K562 (cell line): ENCODE results near the gene TRIM71. TPM values are rescaled to one million over a fixed set of nuclear protein-coding genes. Genes with fewer than 3 reads are reported as not detected.

Source experiments
- ESRRB ChIP-seq: fragments of 250-450 bp; sonication (Bioruptor Pico); IDR thresholded peaks from 2 replicates; pipeline ENCODE4 v1.5.0; 2020; ENCODE audit warnings: mild to moderate bottlenecking, moderate library complexity, borderline replicate concordance
- EZH2 ChIP-seq: IDR thresholded peaks from 2 replicates; pipeline ENCODE4 v1.6.1; 2012; ENCODE audit warnings: low read depth, mild to moderate bottlenecking, inconsistent platforms, low read length, borderline replicate concordance
- FOXA3 ChIP-seq, 2 experiments: fragments of 450-650 bp in 1 of 2; sonication (generic) in 1 of 2; formaldehyde crosslinking; IDR thresholded peaks in 1 of 2; conservative IDR thresholded peaks in 1 of 2; 2 replicates each; pipeline versions ENCODE4 v1.4.0 to v1.8.0; 2020 to 2022; ENCODE audit warnings: mild to moderate bottlenecking in 2 of 2, missing genetic modification reagents in 1 of 2
- NEUROD1 ChIP-seq: fragments of 150-350 bp; IDR thresholded peaks from 2 replicates; pipeline ENCODE4 v1.6.1; 2014; ENCODE audit warnings: borderline replicate concordance, low read length, low read depth; ENCODE audit not compliant: partially characterized antibody
- NRF1 ChIP-seq, 2 experiments: fragments of 450-650 bp; IDR thresholded peaks in 1 of 2; conservative IDR thresholded peaks in 1 of 2; 2 replicates each; pipeline ENCODE4 v1.6.1; 2014; ENCODE audit warnings: mild to moderate bottlenecking in 2 of 2
- PTTG1 ChIP-seq: fragments of 450-650 bp; IDR thresholded peaks from 2 replicates; pipeline ENCODE4 v1.6.1; 2016; ENCODE audit warnings: low read depth, mild to moderate bottlenecking, missing genetic modification characterization, missing compliant biosample characterization
- RAD21 ChIP-seq, 2 experiments: fragments of 250-450 bp in 1 of 2; fragments of 450-650 bp in 1 of 2; sonication (Bioruptor Pico) in 1 of 2; formaldehyde crosslinking in 1 of 2; IDR thresholded peaks in 1 of 2; conservative IDR thresholded peaks in 1 of 2; 2 replicates each; pipeline versions ENCODE4 v1.4.0 to v1.8.0; 2020 to 2022; ENCODE audit warnings: mild to moderate bottlenecking in 2 of 2, moderate library complexity in 1 of 2
- SETDB1 ChIP-seq: IDR thresholded peaks from one replicate; pipeline ENCODE4 v1.6.1; 2012; ENCODE audit warnings: low read length, control low read depth, inconsistent platforms
- SMAD3 ChIP-seq: fragments of 450-650 bp; formaldehyde crosslinking; conservative IDR thresholded peaks from 2 replicates; pipeline ENCODE4 v1.4.0; 2020; ENCODE audit warnings: mild to moderate bottlenecking
- THRAP3 ChIP-seq: fragments of 450-650 bp; IDR thresholded peaks from 2 replicates; pipeline ENCODE4 v1.6.1; 2016; ENCODE audit warnings: mild to moderate bottlenecking, inconsistent platforms, borderline replicate concordance
- TOE1 ChIP-seq, 2 experiments: fragments of 450-650 bp in 1 of 2; sonication (generic) in 1 of 2; formaldehyde crosslinking in 1 of 2; IDR thresholded peaks; 2 replicates each; pipeline versions ENCODE4 v1.7.1 to v1.8.0; 2016 to 2022; ENCODE audit warnings: borderline replicate concordance in 2 of 2, mild to moderate bottlenecking in 2 of 2, antibody characterized with exemption in 1 of 2, inconsistent platforms in 1 of 2, low read depth in 1 of 2, missing genetic modification reagents in 1 of 2, moderate library complexity in 1 of 2
- TSC22D4 ChIP-seq: fragments of 450-650 bp; IDR thresholded peaks from 2 replicates; pipeline ENCODE4 v1.6.1; 2016; ENCODE audit warnings: missing genetic modification characterization, missing biosample characterization, control low read depth
- U2AF1 ChIP-seq: fragments of 200-400 bp; formaldehyde crosslinking; optimal IDR thresholded peaks from 2 replicates; pipeline ENCODE3; 2017; ENCODE audit warnings: mild to moderate bottlenecking, low read depth, low read length, moderate library complexity
- ZBTB7A ChIP-seq: IDR thresholded peaks from 2 replicates; pipeline ENCODE4 v1.6.1; 2011; ENCODE audit warnings: low read depth, mild to moderate bottlenecking, low read length, moderate library complexity, borderline replicate concordance; ENCODE audit not compliant: control insufficient read depth
- ZNF23 ChIP-seq: fragments of 250-450 bp; sonication (Bioruptor Pico); IDR thresholded peaks from 2 replicates; pipeline ENCODE4 v1.4.0; 2020; ENCODE audit warnings: mild to moderate bottlenecking
- polyA plus RNA-seq, 8 experiments: library from polyadenylated mRNA; depleted of rRNA in 4 of 8; stranded (reverse) in 5 of 8; unstranded in 3 of 8; fragments of >200 nt; fragmentation: Nextera tagmentation in 2 of 8; fragmentation: Illumina TruSeq in 1 of 8; extraction: Ambion mirVana in 2 of 8; extraction: Trizol in 1 of 8; gene quantifications; 2 replicates each; pipeline versions ENCODE4 v1.2.1 to v1.2.3, GENCODE V29; 2011 to 2014; ENCODE audit warnings: inconsistent platforms in 1 of 8, missing spikeins in 1 of 8
- total RNA-seq, 7 experiments: library from RNA; depleted of rRNA in 6 of 7; stranded (reverse); fragments of >200 nt in 6 of 7; fragmentation: Illumina TruSeq in 2 of 7; extraction: Trizol in 2 of 7; gene quantifications; 2 replicates each; pipeline versions ENCODE4 v1.2.1 to v1.2.3, GENCODE V29; 2011 to 2021; ENCODE audit warnings: low replicate concordance in 1 of 7
- TF ChIP-seq, protein P1 (sequence below): fragments of 250-450 bp; sonication (Bioruptor Pico); IDR thresholded peaks from 2 replicates; pipeline ENCODE4 v1.8.0; 2021; ENCODE audit warnings: borderline replicate concordance, mild to moderate bottlenecking, moderate library complexity; ENCODE audit not compliant: poor library complexity, severe bottlenecking
- TF ChIP-seq, protein P2 (sequence below): IDR thresholded peaks from 2 replicates; pipeline ENCODE4 v1.6.1; 2012; ENCODE audit warnings: low read depth, low read length, improper control_type of control experiment, borderline replicate concordance
- TF ChIP-seq, protein P3 (sequence below): fragments of 250-450 bp; sonication (Bioruptor Pico); IDR thresholded peaks from 2 replicates; pipeline ENCODE4 v1.4.0; 2020; ENCODE audit warnings: mild to moderate bottlenecking
- TF ChIP-seq, protein P4 (sequence below): fragments of 250-450 bp; sonication (Bioruptor Pico); IDR thresholded peaks from 2 replicates; pipeline ENCODE4 v1.5.0; 2022; ENCODE audit warnings: mild to moderate bottlenecking

TRIM71 gene
- total and polyA plus RNA-seq, 9 of the 15 experiments (the other 6 are each of a cell fraction or from before 2014, with no cell fraction given), result 0.04 to 0.11 TPM; not detected in 7

DNA sequence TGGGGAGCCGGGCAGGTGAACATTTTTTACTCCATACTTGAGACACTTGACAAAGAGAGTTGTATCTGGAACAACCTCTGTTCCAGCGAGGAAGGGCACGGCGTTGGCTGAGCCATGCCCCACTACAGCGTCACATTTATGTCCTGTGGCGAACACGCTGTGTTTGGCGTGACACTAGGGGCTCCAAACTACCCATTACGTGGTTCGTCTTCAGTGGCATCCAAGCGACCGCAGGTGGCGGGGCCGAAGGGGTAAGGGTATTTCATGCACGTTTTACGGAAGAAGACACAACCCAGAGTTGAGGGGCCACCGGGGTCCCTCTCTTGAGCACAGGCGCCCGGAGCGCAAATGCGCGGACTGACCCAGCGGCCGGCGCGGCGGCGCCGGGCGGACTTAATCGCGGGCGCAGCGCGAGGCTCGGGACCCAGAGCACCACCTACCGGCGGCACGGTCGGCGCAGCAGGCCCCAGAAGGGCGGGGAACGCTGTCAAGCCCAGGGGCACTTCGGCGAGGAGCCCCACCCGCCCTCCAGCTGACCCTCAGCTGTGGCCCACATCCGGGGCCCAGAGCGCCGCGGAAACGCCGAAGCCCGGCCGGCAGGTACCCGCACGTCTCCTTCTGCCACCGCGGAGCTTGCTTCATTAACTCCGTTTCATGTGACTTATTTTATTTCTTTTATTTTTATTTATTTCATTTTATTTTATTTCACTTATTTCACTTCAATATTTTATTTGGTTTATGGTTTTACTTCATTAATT lies 36.4 kb upstream of the TRIM71 start (continued):
- no peak for TF ChIP-seq SETDB1
- peak; percentile 9 for TF ChIP-seq NEUROD1
- no peak for TF ChIP-seq TSC22D4 (tag)
- no peak for TF ChIP-seq EZH2
- TF ChIP-seq, protein P1, sequence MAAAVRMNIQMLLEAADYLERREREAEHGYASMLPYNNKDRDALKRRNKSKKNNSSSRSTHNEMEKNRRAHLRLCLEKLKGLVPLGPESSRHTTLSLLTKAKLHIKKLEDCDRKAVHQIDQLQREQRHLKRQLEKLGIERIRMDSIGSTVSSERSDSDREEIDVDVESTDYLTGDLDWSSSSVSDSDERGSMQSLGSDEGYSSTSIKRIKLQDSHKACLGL (CRISPR knock-in tag), result no peak
- peak; percentile 57 to 76 for TF ChIP-seq RAD21 (CRISPR knock-in tag; conservative IDR thresholded peaks at IDR 0.05 in 1 of 2, IDR thresholded peaks at IDR 0.05 in 1 of 2)
- TF ChIP-seq ZNF23 (CRISPR knock-in tag), result no peak
- TF ChIP-seq, protein P2, sequence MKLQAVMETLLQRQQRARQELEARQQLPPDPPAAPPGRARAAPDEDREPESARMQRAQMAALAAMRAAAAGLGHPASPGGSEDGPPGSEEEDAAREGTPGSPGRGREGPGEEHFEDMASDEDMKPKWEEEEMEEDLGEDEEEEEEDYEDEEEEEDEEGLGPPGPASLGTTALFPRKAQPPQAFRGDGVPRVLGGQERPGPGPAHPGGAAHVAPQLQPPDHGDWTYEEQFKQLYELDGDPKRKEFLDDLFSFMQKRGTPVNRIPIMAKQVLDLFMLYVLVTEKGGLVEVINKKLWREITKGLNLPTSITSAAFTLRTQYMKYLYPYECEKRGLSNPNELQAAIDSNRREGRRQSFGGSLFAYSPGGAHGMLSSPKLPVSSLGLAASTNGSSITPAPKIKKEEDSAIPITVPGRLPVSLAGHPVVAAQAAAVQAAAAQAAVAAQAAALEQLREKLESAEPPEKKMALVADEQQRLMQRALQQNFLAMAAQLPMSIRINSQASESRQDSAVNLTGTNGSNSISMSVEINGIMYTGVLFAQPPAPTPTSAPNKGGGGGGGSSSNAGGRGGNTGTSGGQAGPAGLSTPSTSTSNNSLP, result no peak
- no peak for TF ChIP-seq PTTG1
- peak; percentile 86 for TF ChIP-seq U2AF1
- TF ChIP-seq, protein P3, sequence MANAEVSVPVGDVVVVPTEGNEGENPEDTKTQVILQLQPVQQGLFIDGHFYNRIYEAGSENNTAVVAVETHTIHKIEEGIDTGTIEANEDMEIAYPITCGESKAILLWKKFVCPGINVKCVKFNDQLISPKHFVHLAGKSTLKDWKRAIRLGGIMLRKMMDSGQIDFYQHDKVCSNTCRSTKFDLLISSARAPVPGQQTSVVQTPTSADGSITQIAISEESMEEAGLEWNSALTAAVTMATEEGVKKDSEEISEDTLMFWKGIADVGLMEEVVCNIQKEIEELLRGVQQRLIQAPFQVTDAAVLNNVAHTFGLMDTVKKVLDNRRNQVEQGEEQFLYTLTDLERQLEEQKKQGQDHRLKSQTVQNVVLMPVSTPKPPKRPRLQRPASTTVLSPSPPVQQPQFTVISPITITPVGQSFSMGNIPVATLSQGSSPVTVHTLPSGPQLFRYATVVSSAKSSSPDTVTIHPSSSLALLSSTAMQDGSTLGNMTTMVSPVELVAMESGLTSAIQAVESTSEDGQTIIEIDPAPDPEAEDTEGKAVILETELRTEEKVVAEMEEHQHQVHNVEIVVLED (CRISPR knock-in tag), result no peak
- no peak for TF ChIP-seq ESRRB (CRISPR knock-in tag)
- TF ChIP-seq, protein P4, sequence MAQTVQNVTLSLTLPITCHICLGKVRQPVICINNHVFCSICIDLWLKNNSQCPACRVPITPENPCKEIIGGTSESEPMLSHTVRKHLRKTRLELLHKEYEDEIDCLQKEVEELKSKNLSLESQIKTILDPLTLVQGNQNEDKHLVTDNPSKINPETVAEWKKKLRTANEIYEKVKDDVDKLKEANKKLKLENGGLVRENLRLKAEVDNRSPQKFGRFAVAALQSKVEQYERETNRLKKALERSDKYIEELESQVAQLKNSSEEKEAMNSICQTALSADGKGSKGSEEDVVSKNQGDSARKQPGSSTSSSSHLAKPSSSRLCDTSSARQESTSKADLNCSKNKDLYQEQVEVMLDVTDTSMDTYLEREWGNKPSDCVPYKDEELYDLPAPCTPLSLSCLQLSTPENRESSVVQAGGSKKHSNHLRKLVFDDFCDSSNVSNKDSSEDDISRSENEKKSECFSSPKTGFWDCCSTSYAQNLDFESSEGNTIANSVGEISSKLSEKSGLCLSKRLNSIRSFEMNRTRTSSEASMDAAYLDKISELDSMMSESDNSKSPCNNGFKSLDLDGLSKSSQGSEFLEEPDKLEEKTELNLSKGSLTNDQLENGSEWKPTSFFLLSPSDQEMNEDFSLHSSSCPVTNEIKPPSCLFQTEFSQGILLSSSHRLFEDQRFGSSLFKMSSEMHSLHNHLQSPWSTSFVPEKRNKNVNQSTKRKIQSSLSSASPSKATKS (CRISPR knock-in tag), result no peak
- peak; percentile 94; the same call in 1 of the 2 replicates for TF ChIP-seq ZBTB7A
- peak; percentile 81 to 84 for TF ChIP-seq NRF1 (conservative IDR thresholded peaks at IDR 0.05 in 1 of 2, IDR thresholded peaks at IDR 0.05 in 1 of 2)
- TF ChIP-seq FOXA3 (CRISPR knock-in tag; conservative IDR thresholded peaks at IDR 0.05 in 1 of 2, IDR thresholded peaks at IDR 0.05 in 1 of 2), result no peak
- TF ChIP-seq THRAP3, result no peak
- no peak for TF ChIP-seq TOE1 (IDR thresholded peaks at IDR 0.05; ENCODE audit: borderline replicate concordance)
- 0 out of 2 replicates have a peak, but pooled peaks have one; percentile 10 for TF ChIP-seq TOE1 (CRISPR knock-in tag; IDR thresholded peaks at IDR 0.05; ENCODE audit: borderline replicate concordance, low read depth)
- 0 out of 2 replicates have a peak, but pooled peaks have one; percentile 26 for TF ChIP-seq SMAD3 (CRISPR knock-in tag)
